Measurements from ENCODE around the gene DNM3. TPM values are rescaled to one million over a fixed set of nuclear protein-coding genes. Genes with fewer than 3 reads are reported as not detected.

The DNM3 gene
- total RNA-seq, 1 experiment from 2014 or later = 1.2 TPM

GRCh38 chr1:172341697-172342096 lies 500.4 kb downstream of the DNM3 start:
- H3K4me3 Mint-ChIP-seq (ENCODE audit: low read depth, unreplicated experiment) = no peak overlapping the region
- H3K27me3 Mint-ChIP-seq (ENCODE audit: unreplicated experiment) = no peaks in the 10 kb centered on the region
- intact Hi-C loops (cut with micrococcal nuclease; ENCODE audit: unreplicated experiment) = loop anchor here (2.0 kb wide), 1 partner anchor 15 kb away; no protein-coding TSS in a partner anchor
- peaks cover 2% of the 10 kb centered on the region for H3K9me3 Mint-ChIP-seq (ENCODE audit: low read depth, unreplicated experiment)
- TF ChIP-seq CTCF (IDR thresholded peaks at IDR 0.05; ENCODE audit: unreplicated experiment) = no peak
- H3K4me1 Mint-ChIP-seq (ENCODE audit: low read depth, unreplicated experiment) = peaks cover 31% of the 10 kb centered on the region
- H3K36me3 Mint-ChIP-seq (ENCODE audit: insufficient read depth, unreplicated experiment) = no peaks in the 10 kb centered on the region
- CTCF ChIA-PET = no interaction called here
- no TSS peak for BruUV-seq (replicated peaks)
- DNase-seq = no peak
- H3K27ac Mint-ChIP-seq (ENCODE audit: unreplicated experiment) = no peak overlapping the region

- CTCF ChIA-PET = interaction anchor here (0.7 to 1.6 kb wide), 2 partner anchors 33 to 174 kb away, joined by 3 to 4 read pairs; no protein-coding TSS in a partner anchor
- no peaks in the 10 kb centered on the region for H3K36me3 Mint-ChIP-seq (ENCODE audit: insufficient read depth, unreplicated experiment)
- H3K27me3 Mint-ChIP-seq (ENCODE audit: unreplicated experiment) = no peaks in the 10 kb centered on the region
- DNase-seq = no peak
- H3K4me1 Mint-ChIP-seq (ENCODE audit: low read depth, unreplicated experiment) = peaks cover 26% of the 10 kb centered on the region
- intact Hi-C loops (cut with micrococcal nuclease; ENCODE audit: unreplicated experiment) = loop anchor here (2.0 kb wide), 1 partner anchor 14 kb away; no protein-coding TSS in a partner anchor
- no peak for TF ChIP-seq CTCF (IDR thresholded peaks at IDR 0.05; ENCODE audit: unreplicated experiment)
- H3K4me3 Mint-ChIP-seq (ENCODE audit: low read depth, unreplicated experiment) = no peak overlapping the region
- no TSS peak for BruUV-seq (replicated peaks)
- H3K27ac Mint-ChIP-seq (ENCODE audit: unreplicated experiment) = peak overlapping the region; percentile 82
- peaks cover 2% of the 10 kb centered on the region for H3K9me3 Mint-ChIP-seq (ENCODE audit: low read depth, unreplicated experiment)
Observed at GRCh38 chr1:172342584-172343239, 501.4 kb downstream of the DNM3 start.

- Mint-ChIP-seq H3K4me1 (ENCODE audit: low read depth, unreplicated experiment) (peaks cover 26% of the 10 kb centered on the region), H3K27me3 (ENCODE audit: unreplicated experiment) (no peaks in the 10 kb centered on the region), H3K9me3 (ENCODE audit: low read depth, unreplicated experiment) (peaks cover 5% of the 10 kb centered on the region), H3K4me3 (ENCODE audit: low read depth, unreplicated experiment) (peak overlapping the region; percentile 24), H3K36me3 (ENCODE audit: insufficient read depth, unreplicated experiment) (no peaks in the 10 kb centered on the region), H3K27ac (ENCODE audit: unreplicated experiment) (peak overlapping the region; percentile 82)
- BruUV-seq (replicated peaks) = no TSS peak
- no peak for DNase-seq
- CTCF ChIA-PET = interaction anchor here (0.7 to 1.8 kb wide), 5 partner anchors 9 to 175 kb away, joined by 3 to 7 read pairs (median 4); no protein-coding TSS in a partner anchor
- no peak for TF ChIP-seq CTCF (IDR thresholded peaks at IDR 0.05; ENCODE audit: unreplicated experiment)
- intact Hi-C loops (cut with micrococcal nuclease; ENCODE audit: unreplicated experiment) = loop anchor here (2.0 kb wide), 1 partner anchor 13 kb away; no protein-coding TSS in a partner anchor
Observed at GRCh38 chr1:172343240-172344160, 502.2 kb downstream of the DNM3 start.

- DNase-seq = no peak
- no peak for TF ChIP-seq CTCF (IDR thresholded peaks at IDR 0.05; ENCODE audit: unreplicated experiment)
- CTCF ChIA-PET = interaction anchor here (1.0 to 1.8 kb wide), 2 partner anchors 8 to 15 kb away, joined by 5 to 7 read pairs; no protein-coding TSS in a partner anchor
- Mint-ChIP-seq H3K9me3 (ENCODE audit: low read depth, unreplicated experiment) (peaks cover 5% of the 10 kb centered on the region), H3K4me3 (ENCODE audit: low read depth, unreplicated experiment) (no peak overlapping the region), H3K27ac (ENCODE audit: unreplicated experiment) (no peak overlapping the region), H3K4me1 (ENCODE audit: low read depth, unreplicated experiment) (peaks cover 26% of the 10 kb centered on the region), H3K27me3 (ENCODE audit: unreplicated experiment) (no peaks in the 10 kb centered on the region), H3K36me3 (ENCODE audit: insufficient read depth, unreplicated experiment) (no peaks in the 10 kb centered on the region)
- no TSS peak for BruUV-seq (replicated peaks)
- intact Hi-C loops (cut with micrococcal nuclease; ENCODE audit: unreplicated experiment) = no loop called here
Observed at GRCh38 chr1:172344444-172344843, 503.1 kb downstream of the DNM3 start.
